ENCODE results near the gene ZIC1.

The ZIC1 gene

GRCh38 chr3:147367676-147368075, 41.5 kb upstream of the ZIC1 start:
- ATAC-seq = no peak
- TF ChIP-seq PATZ1 (CRISPR knock-in tag; IDR thresholded peaks at IDR 0.05; ENCODE audit: borderline replicate concordance) (no peak), CSRNP3 (CRISPR knock-in tag; IDR thresholded peaks at IDR 0.05) (no peak), ZC3H10 (CRISPR knock-in tag; IDR thresholded peaks at IDR 0.05) (no peak), ZNF70 (CRISPR knock-in tag; IDR thresholded peaks at IDR 0.05) (no peak)

GRCh38 chr3:147368151-147368550, 41.0 kb upstream of the ZIC1 start:
- ATAC-seq = no peak
- no peak for TF ChIP-seq PPARA (CRISPR knock-in tag; IDR thresholded peaks at IDR 0.05; ENCODE audit: borderline replicate concordance)
- TF ChIP-seq, protein P1, sequence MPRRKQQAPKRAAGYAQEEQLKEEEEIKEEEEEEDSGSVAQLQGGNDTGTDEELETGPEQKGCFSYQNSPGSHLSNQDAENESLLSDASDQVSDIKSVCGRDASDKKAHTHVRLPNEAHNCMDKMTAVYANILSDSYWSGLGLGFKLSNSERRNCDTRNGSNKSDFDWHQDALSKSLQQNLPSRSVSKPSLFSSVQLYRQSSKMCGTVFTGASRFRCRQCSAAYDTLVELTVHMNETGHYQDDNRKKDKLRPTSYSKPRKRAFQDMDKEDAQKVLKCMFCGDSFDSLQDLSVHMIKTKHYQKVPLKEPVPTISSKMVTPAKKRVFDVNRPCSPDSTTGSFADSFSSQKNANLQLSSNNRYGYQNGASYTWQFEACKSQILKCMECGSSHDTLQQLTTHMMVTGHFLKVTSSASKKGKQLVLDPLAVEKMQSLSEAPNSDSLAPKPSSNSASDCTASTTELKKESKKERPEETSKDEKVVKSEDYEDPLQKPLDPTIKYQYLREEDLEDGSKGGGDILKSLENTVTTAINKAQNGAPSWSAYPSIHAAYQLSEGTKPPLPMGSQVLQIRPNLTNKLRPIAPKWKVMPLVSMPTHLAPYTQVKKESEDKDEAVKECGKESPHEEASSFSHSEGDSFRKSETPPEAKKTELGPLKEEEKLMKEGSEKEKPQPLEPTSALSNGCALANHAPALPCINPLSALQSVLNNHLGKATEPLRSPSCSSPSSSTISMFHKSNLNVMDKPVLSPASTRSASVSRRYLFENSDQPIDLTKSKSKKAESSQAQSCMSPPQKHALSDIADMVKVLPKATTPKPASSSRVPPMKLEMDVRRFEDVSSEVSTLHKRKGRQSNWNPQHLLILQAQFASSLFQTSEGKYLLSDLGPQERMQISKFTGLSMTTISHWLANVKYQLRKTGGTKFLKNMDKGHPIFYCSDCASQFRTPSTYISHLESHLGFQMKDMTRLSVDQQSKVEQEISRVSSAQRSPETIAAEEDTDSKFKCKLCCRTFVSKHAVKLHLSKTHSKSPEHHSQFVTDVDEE (CRISPR knock-in tag; IDR thresholded peaks at IDR 0.05) = no peak
- TF ChIP-seq CREB5 (CRISPR knock-in tag; IDR thresholded peaks at IDR 0.05; ENCODE audit: low read depth) = no peak
- no peak for TF ChIP-seq GLIS3 (CRISPR knock-in tag; IDR thresholded peaks at IDR 0.05)
- TF ChIP-seq OSR1 (CRISPR knock-in tag; IDR thresholded peaks at IDR 0.05) = no peak
- no peak for TF ChIP-seq PATZ1 (CRISPR knock-in tag; IDR thresholded peaks at IDR 0.05; ENCODE audit: borderline replicate concordance)
- TF ChIP-seq BACH2 (CRISPR knock-in tag; IDR thresholded peaks at IDR 0.05; ENCODE audit: borderline replicate concordance) = no peak
- TF ChIP-seq RARB (CRISPR knock-in tag; IDR thresholded peaks at IDR 0.05) = no peak
- TF ChIP-seq ISL1 (CRISPR knock-in tag; IDR thresholded peaks at IDR 0.05) = no peak
- no peak for TF ChIP-seq SNAI2 (CRISPR knock-in tag; IDR thresholded peaks at IDR 0.05)
- no peak for TF ChIP-seq ZNF565 (CRISPR knock-in tag; conservative IDR thresholded peaks at IDR 0.05; ENCODE audit: low read depth)
- TF ChIP-seq POU6F1 (CRISPR knock-in tag; IDR thresholded peaks at IDR 0.05; ENCODE audit: borderline replicate concordance, low read depth) = no peak
- no peak for TF ChIP-seq TCF4 (CRISPR knock-in tag; IDR thresholded peaks at IDR 0.05; ENCODE audit: borderline replicate concordance)
- TF ChIP-seq ZNF70 (CRISPR knock-in tag; IDR thresholded peaks at IDR 0.05) = no peak
- no peak for TF ChIP-seq ESRRG (CRISPR knock-in tag; IDR thresholded peaks at IDR 0.05)
- no peak for TF ChIP-seq ZFP30 (CRISPR knock-in tag; IDR thresholded peaks at IDR 0.05)
- no peak for TF ChIP-seq CSDC2 (CRISPR knock-in tag; IDR thresholded peaks at IDR 0.05)
- TF ChIP-seq ZC3H10 (CRISPR knock-in tag; IDR thresholded peaks at IDR 0.05) = no peak
